ENCODE measurements around the gene RAPGEF1. TPM values are rescaled to one million over a fixed set of nuclear protein-coding genes. Genes with fewer than 3 reads are reported as not detected.
A peak's percentile ranks its signal among the peaks of the same experiment; 100 is the strongest.

RAPGEF1 gene
- total RNA-seq, 1 experiment from 2014 or later: 55.6 TPM

DNA sequence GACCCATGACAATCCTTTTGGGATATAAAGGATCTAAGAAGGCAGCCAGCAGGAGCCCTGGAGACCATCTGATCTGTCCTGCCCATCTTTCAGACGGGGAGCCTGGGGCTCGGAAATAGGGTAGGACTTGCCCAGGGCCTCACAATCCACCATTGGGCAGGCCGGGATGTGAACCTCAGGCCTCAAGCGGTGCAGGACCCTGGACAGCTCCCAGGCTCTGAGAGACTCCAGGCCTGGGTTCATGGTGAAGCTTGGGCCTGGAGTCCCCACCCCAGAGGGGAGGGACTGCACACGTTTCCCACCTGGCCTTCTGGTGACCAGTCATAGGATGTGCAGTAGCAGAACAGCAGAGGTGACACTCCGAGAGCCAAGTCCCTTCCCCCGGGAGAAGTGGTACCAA lies 36.6 kb upstream of the RAPGEF1 start:
- no peak overlapping the region for H3K4ac ChIP-seq (ENCODE audit: low read depth, low read length)
- WGBS (ENCODE audit: extremely low coverage, insufficient read length, low lambda C conversion rate): no CpG with 5 or more reads among the region's 7 CpGs
- Mint-ChIP-seq H3K4me1 (peaks cover 0 to 3% of the 10 kb centered on the region in 2 experiments; a peak in 1 of 4 replicates), H3K9me3 (peaks cover 5 to 10% of the 10 kb centered on the region in 2 experiments), H3K36me3 (ENCODE audit: insufficient read depth in 1 of 3, low read depth in 3 of 3) (peaks cover 0 to 8% (median 0%) of the 10 kb centered on the region in 3 experiments; a peak in 2 of 7 replicates), H3K4me3 (no peak overlapping the region), H3K27ac (no peak overlapping the region), H3K27me3 (ENCODE audit: low read depth) (peaks cover 15% of the 10 kb centered on the region)
- DNase-seq: peak; percentile 85
- H3K9ac ChIP-seq (ENCODE audit: extremely low read depth, insufficient read length, low read length): no peak overlapping the region
- no peak overlapping the region for H2BK120ac ChIP-seq (ENCODE audit: low read depth, low read length, poor library complexity, severe bottlenecking)
- H4K91ac ChIP-seq (ENCODE audit: insufficient read length, low read depth, low read length): no peak overlapping the region
- H3T11ph ChIP-seq (ENCODE audit: low read length): no peak overlapping the region
- no peak overlapping the region for H3K18ac ChIP-seq (ENCODE audit: insufficient read length, low read depth, low read length)
- no peaks in the 10 kb centered on the region for H4K20me1 ChIP-seq (ENCODE audit: control insufficient read depth, insufficient read depth, insufficient read length)
- H2BK15ac ChIP-seq (ENCODE audit: low read depth, low read length): no peak overlapping the region
- H3K14ac ChIP-seq (ENCODE audit: insufficient read depth, low read length): no peak overlapping the region
- no peak overlapping the region for H3K23ac ChIP-seq (ENCODE audit: insufficient read length, low read depth, low read length)
- no peak overlapping the region for H2AFZ ChIP-seq (ENCODE audit: low read length)
- no peaks in the 10 kb centered on the region for H3K79me1 ChIP-seq (ENCODE audit: insufficient read depth, low read depth, low read length, poor library complexity, severe bottlenecking)
- TF ChIP-seq, protein P1, sequence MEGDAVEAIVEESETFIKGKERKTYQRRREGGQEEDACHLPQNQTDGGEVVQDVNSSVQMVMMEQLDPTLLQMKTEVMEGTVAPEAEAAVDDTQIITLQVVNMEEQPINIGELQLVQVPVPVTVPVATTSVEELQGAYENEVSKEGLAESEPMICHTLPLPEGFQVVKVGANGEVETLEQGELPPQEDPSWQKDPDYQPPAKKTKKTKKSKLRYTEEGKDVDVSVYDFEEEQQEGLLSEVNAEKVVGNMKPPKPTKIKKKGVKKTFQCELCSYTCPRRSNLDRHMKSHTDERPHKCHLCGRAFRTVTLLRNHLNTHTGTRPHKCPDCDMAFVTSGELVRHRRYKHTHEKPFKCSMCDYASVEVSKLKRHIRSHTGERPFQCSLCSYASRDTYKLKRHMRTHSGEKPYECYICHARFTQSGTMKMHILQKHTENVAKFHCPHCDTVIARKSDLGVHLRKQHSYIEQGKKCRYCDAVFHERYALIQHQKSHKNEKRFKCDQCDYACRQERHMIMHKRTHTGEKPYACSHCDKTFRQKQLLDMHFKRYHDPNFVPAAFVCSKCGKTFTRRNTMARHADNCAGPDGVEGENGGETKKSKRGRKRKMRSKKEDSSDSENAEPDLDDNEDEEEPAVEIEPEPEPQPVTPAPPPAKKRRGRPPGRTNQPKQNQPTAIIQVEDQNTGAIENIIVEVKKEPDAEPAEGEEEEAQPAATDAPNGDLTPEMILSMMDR (conservative IDR thresholded peaks at IDR 0.05): no peak
- no peak overlapping the region for H3K56ac ChIP-seq (ENCODE audit: insufficient read length, low read depth, low read length)
- no peaks in the 10 kb centered on the region for H3K23me2 ChIP-seq (ENCODE audit: insufficient read length, low read depth, low read length, poor library complexity, severe bottlenecking)
- no peak overlapping the region for H4K5ac ChIP-seq (ENCODE audit: insufficient read length, low read depth, low read length)
- no peak overlapping the region for H3K4me2 ChIP-seq (ENCODE audit: insufficient read depth, insufficient read length, low read length)
- H3K79me2 ChIP-seq (ENCODE audit: insufficient read depth, low read length): no peaks in the 10 kb centered on the region
- H4K8ac ChIP-seq (replicated peaks; ENCODE audit: insufficient read length, low read depth, low read length): no peak overlapping the region
- no peak overlapping the region for H2BK5ac ChIP-seq (ENCODE audit: insufficient read length, low read length)
- no peak overlapping the region for H2BK12ac ChIP-seq (ENCODE audit: insufficient read length, low read depth, low read length)
- no peaks in the 10 kb centered on the region for H3K27me3 ChIP-seq (ENCODE audit: insufficient read depth, low read length)
- no peak overlapping the region for H2BK20ac ChIP-seq (ENCODE audit: low read depth, low read length, poor library complexity, severe bottlenecking)
- no peaks in the 10 kb centered on the region for H3K9me3 ChIP-seq (ENCODE audit: control insufficient read depth, low read depth, low read length)
- no peak overlapping the region for H2AK5ac ChIP-seq (ENCODE audit: insufficient read length, low read length)
- no peak overlapping the region for H3K27ac ChIP-seq (ENCODE audit: insufficient read length, low read depth, low read length)
- no peaks in the 10 kb centered on the region for H3K4me1 ChIP-seq (ENCODE audit: insufficient read depth, low read length)

Data from H9 (cell line).